H1 (cell line): Measurements from ENCODE around the gene CAPZB.

ENCODE experiments used
- CHD2 ChIP-seq: IDR thresholded peaks from 2 replicates; pipeline ENCODE4 v1.6.1; 2012; ENCODE audit warnings: low read length, improper control_type of control experiment
- CREB1 ChIP-seq: IDR thresholded peaks from 2 replicates; pipeline ENCODE4 v1.6.1; 2012; ENCODE audit warnings: inconsistent platforms
- CTCF ChIP-seq, 3 experiments: IDR thresholded peaks; 1 replicate in 2 of 3; 2 replicates in 1 of 3; pipeline versions ENCODE4 v1.5.1 to v1.6.1; 2011; ENCODE audit warnings: low read length in 3 of 3, mild to moderate bottlenecking in 3 of 3, inconsistent platforms in 2 of 3, low read depth in 1 of 3, moderate library complexity in 1 of 3; ENCODE audit not compliant: insufficient read depth in 1 of 3; ENCODE audit errors: control extremely low read depth in 1 of 3
- MAX ChIP-seq: IDR thresholded peaks from 2 replicates; pipeline ENCODE4 v1.6.1; 2012; ENCODE audit warnings: inconsistent platforms
- SP1 ChIP-seq: IDR thresholded peaks from 2 replicates; pipeline ENCODE4 v1.6.1; 2011; ENCODE audit warnings: low read depth, low read length
- TAF1 ChIP-seq: IDR thresholded peaks from 2 replicates; pipeline ENCODE4 v1.6.1; 2011; ENCODE audit warnings: mild to moderate bottlenecking, low read depth, low read length
- ZNF274 ChIP-seq: IDR thresholded peaks from 2 replicates; pipeline ENCODE4 v1.7.0; 2012; ENCODE audit warnings: low read length, borderline replicate concordance; ENCODE audit errors: extremely low read depth

GRCh38 chr1:19429611-19430010, 55.7 kb downstream of the CAPZB start:
- TF ChIP-seq SP1 (no peak), CTCF (IDR thresholded peaks at IDR 0.05; ENCODE audit: control extremely low read depth in 1 of 3, insufficient read depth in 1 of 3, low read depth in 1 of 3, low read length in 3 of 3) (no peak), ZNF274 (no peak), CREB1 (no peak), CHD2 (no peak), MAX (0 out of 2 replicates have a peak, but pooled peaks have one; percentile 35), TAF1 (no peak)
